HG02943 (cell line): Measurements from ENCODE around the gene EFHD1.
"Not testable (repeated sequence)": the region's sequence is repeated elsewhere in the genome, so short reads cannot be mapped to it uniquely, and the experiment has no call there.

ENCODE experiments used
- ATAC-seq: cut with Tn5 transposase; IDR thresholded peaks from one replicate; pipeline ENCODE4 v1.9.1; 2021; ENCODE audit warnings: mild to moderate bottlenecking, low read depth, moderate library complexity; ENCODE audit not compliant: unreplicated experiment

The EFHD1 gene

GRCh38 chr2:232615339-232615738, 18.1 kb upstream of the EFHD1 start:
- ATAC-seq, result no peak

GRCh38 chr2:232621186-232621585, 12.2 kb upstream of the EFHD1 start:
- no peak for ATAC-seq

GRCh38 chr2:232622563-232622962, 10.8 kb upstream of the EFHD1 start:
- ATAC-seq, result no peak

- no peak for ATAC-seq
These were observed 9.3 kb upstream of the EFHD1 start for GRCh38 chr2:232623768-232624765.

- no peak for ATAC-seq
These were observed 6.8 kb upstream of the EFHD1 start for GRCh38 chr2:232626584-232626983.

GRCh38 chr2:232628466-232629128, 4.8 kb upstream of the EFHD1 start:
- no peak for ATAC-seq

- no peak for ATAC-seq
These were observed 4.3 kb upstream of the EFHD1 start for GRCh38 chr2:232629129-232629475.

- no peak for ATAC-seq
These were observed 1.0 kb upstream of the EFHD1 start for GRCh38 chr2:232632229-232632903.

GRCh38 chr2:232632904-232633412, 446 bp upstream of the EFHD1 start:
- no peak for ATAC-seq

GRCh38 chr2:232634206-232635150, 1.1 kb downstream of the EFHD1 start:
- ATAC-seq, result no peak

GRCh38 chr2:232635376-232635775, 2.0 kb downstream of the EFHD1 start:
- not testable (repeated sequence) for ATAC-seq

GRCh38 chr2:232635820-232636219, 2.4 kb downstream of the EFHD1 start:
- ATAC-seq, result no peak

GRCh38 chr2:232636788-232637420, 3.5 kb downstream of the EFHD1 start:
- no peak for ATAC-seq

- ATAC-seq, result no peak
These were observed 4.6 kb downstream of the EFHD1 start for GRCh38 chr2:232637866-232638583.

GRCh38 chr2:232641153-232641848, 7.9 kb downstream of the EFHD1 start:
- ATAC-seq, result no peak

GRCh38 chr2:232643147-232643425, 9.7 kb downstream of the EFHD1 start:
- ATAC-seq, result no peak

GRCh38 chr2:232643813-232644347, 10.5 kb downstream of the EFHD1 start:
- ATAC-seq, result no peak

GRCh38 chr2:232645061-232645460, 11.7 kb downstream of the EFHD1 start:
- no peak for ATAC-seq
